Daoy (cell line): ENCODE measurements around the gene ANXA8. TPM values are rescaled to one million over a fixed set of nuclear protein-coding genes. Genes with fewer than 3 reads are reported as not detected.

ENCODE experiments used
- total RNA-seq: library from RNA; depleted of rRNA; stranded (reverse); fragments of >200 nt; shearing (Covaris generic); gene quantifications from 2 replicates; pipeline ENCODE4 v1.2.3, GENCODE V29; 2014; rRNA removed

Gene ANXA8
- total RNA-seq, 1 experiment from 2014 or later = 10.1 TPM

Other genes starting within 250 kb of the ANXA8 start
- gene GDF10, start 183.9 kb downstream of the ANXA8 start, total RNA-seq = 0.23 TPM in 1 of 2 replicates, not detected in the other
- gene GDF2, start 161.7 kb downstream of the ANXA8 start, total RNA-seq = not detected in 2 replicates
- not detected in 2 replicates for gene RBP3, start 135.8 kb downstream of the ANXA8 start, total RNA-seq
- gene ZNF488, start 99.8 kb downstream of the ANXA8 start, total RNA-seq = 0.97 and 1.1 TPM in 2 replicates
- not detected in 2 replicates for gene FAM25G, start 7.6 kb upstream of the ANXA8 start, total RNA-seq
- gene AGAP9, start 39.5 kb upstream of the ANXA8 start, total RNA-seq = 1.3 and 2.6 TPM in 2 replicates